Measurements from ENCODE around the gene FREM1.

DNA sequence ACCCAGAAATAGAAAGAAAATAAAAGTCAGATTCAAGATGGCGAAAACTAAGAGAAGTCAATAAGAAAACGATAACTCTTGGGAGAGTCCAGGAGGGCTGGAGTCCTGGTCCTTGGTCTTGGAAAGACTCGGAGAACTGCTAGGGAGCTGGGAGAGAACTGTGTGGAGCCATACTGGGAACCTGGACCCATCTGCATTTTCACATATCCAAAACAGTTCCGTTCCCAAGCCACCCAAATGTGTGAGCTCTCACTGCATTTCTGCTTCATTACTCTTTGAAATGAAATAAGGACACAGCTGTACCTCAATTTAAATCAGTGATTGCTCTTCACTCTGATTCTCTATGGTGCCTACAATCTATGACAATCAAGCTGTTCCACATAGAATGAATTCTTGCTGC, 119.6 kb downstream of the FREM1 start:
- no peak for TF ChIP-seq POLR2A (IDR thresholded peaks at IDR 0.05)
- TF ChIP-seq, protein P1, sequence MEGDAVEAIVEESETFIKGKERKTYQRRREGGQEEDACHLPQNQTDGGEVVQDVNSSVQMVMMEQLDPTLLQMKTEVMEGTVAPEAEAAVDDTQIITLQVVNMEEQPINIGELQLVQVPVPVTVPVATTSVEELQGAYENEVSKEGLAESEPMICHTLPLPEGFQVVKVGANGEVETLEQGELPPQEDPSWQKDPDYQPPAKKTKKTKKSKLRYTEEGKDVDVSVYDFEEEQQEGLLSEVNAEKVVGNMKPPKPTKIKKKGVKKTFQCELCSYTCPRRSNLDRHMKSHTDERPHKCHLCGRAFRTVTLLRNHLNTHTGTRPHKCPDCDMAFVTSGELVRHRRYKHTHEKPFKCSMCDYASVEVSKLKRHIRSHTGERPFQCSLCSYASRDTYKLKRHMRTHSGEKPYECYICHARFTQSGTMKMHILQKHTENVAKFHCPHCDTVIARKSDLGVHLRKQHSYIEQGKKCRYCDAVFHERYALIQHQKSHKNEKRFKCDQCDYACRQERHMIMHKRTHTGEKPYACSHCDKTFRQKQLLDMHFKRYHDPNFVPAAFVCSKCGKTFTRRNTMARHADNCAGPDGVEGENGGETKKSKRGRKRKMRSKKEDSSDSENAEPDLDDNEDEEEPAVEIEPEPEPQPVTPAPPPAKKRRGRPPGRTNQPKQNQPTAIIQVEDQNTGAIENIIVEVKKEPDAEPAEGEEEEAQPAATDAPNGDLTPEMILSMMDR (IDR thresholded peaks at IDR 0.05), result no peak

All from adrenal gland (tissue), 5 donors.